Measurements from ENCODE around the gene C2orf78.

The C2orf78 gene

DNA sequence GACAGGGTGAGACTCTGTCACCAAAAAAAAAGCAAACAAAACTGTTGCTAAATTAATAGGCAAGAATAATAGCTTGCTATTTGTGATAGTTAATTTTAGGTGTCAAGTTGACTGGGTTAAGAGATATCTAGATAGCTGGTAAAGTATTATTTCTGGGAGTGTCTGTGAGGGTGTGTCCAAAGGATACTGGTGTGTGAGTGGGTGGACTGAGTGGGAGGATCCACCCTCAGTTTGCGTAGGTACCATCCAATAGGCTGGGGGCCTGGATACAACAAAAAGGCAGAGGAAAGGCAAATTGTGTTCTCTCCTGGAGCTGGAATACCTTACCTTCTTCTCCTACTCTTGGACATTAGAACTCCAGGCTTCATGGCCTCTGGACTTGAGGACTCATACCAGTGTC, 19.0 kb upstream of the C2orf78 start:
- Histone ChIP-seq H3K36me3 (peaks cover 83% of the 10 kb centered on the region), H3K9me3 (ENCODE audit: severe bottlenecking) (no peaks in the 10 kb centered on the region)

DNA sequence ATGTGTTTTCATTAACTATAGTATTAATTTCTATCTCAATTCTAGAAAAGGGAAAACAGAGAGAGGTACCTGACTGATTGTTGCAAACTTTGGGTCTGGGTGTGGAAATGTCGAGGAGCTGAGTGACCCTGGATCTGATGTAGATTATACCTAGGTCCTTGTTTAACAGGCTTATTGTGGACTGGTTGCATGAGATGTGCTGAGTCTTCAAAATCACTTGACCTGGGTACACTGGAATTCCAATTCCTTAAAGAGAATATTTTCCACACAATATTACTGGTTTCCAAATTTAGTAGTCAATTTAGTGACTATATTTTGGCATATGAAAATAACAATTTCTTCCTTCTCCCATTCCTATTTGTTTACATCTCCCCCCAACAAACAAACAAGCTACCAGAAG, 17.6 kb upstream of the C2orf78 start:
- no peak overlapping the region for H3K4me3 ChIP-seq (ENCODE audit: low read depth, low read length)
- H3K9me3 ChIP-seq (ENCODE audit: severe bottlenecking): no peaks in the 10 kb centered on the region
- TF ChIP-seq, protein P1, sequence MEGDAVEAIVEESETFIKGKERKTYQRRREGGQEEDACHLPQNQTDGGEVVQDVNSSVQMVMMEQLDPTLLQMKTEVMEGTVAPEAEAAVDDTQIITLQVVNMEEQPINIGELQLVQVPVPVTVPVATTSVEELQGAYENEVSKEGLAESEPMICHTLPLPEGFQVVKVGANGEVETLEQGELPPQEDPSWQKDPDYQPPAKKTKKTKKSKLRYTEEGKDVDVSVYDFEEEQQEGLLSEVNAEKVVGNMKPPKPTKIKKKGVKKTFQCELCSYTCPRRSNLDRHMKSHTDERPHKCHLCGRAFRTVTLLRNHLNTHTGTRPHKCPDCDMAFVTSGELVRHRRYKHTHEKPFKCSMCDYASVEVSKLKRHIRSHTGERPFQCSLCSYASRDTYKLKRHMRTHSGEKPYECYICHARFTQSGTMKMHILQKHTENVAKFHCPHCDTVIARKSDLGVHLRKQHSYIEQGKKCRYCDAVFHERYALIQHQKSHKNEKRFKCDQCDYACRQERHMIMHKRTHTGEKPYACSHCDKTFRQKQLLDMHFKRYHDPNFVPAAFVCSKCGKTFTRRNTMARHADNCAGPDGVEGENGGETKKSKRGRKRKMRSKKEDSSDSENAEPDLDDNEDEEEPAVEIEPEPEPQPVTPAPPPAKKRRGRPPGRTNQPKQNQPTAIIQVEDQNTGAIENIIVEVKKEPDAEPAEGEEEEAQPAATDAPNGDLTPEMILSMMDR (IDR thresholded peaks at IDR 0.05; ENCODE audit: low read depth, low read length): no peak
- H3K36me3 ChIP-seq: peaks cover 83% of the 10 kb centered on the region
- no peak overlapping the region for H3K27ac ChIP-seq
- H3K27me3 ChIP-seq (ENCODE audit: insufficient read depth, low read depth, severe bottlenecking): no peaks in the 10 kb centered on the region
- no peak for DNase-seq

More for the DNA sequence above, 19.0 kb upstream of the C2orf78 start:
- no peak for DNase-seq
- Histone ChIP-seq H3K4me3 (ENCODE audit: low read depth, low read length) (no peak overlapping the region), H3K27ac (no peak overlapping the region), H3K27me3 (ENCODE audit: insufficient read depth, low read depth, severe bottlenecking) (no peaks in the 10 kb centered on the region)
- TF ChIP-seq, protein P1 (IDR thresholded peaks at IDR 0.05; ENCODE audit: low read depth, low read length): no peak

DNA sequence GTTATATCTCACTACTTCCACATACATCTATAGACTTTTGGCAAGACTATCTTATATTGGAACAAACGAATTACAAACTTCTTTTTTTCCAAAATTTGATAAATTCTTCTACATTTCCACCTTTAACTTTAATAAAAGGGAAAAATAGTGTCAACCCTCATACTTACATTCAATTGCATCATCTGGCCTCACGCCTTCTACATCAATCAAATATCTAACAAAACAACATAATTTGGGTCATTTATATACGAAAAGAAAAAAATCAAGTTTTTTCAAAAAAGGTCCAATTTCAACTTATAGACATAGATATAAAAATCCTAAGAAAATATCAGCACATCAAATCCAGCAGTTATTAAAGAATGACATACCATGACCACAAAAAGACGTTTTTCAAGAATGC, 17.0 kb upstream of the C2orf78 start:
- Histone ChIP-seq H3K4me3 (ENCODE audit: low read depth, low read length) (no peak overlapping the region), H3K27ac (no peak overlapping the region), H3K36me3 (peaks cover 82% of the 10 kb centered on the region), H3K9me3 (ENCODE audit: severe bottlenecking) (no peaks in the 10 kb centered on the region), H3K27me3 (ENCODE audit: insufficient read depth, low read depth, severe bottlenecking) (no peaks in the 10 kb centered on the region)
- DNase-seq: no peak
- TF ChIP-seq, protein P1 (IDR thresholded peaks at IDR 0.05; ENCODE audit: low read depth, low read length): no peak

DNA sequence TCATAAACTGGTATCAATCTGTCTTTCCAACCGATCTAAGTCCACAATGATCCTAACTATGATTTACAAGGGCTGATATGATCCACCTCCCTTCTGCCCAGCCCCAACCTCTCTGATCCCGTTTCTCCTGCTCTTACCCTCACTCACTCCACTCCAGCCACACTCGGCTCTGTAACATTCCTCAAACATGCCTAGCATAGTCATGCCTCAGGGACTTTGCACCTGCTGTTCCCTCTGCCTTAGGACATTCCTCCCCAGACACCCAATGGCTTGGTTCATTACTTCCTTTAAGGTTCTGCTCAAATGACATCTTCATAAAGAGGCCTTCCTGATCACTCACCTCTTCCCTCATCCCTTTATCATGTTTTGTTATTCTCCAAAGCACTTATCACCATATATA, 13.3 kb upstream of the C2orf78 start:
- no peak for DNase-seq
- H3K9me3 ChIP-seq (ENCODE audit: severe bottlenecking): no peaks in the 10 kb centered on the region
- TF ChIP-seq, protein P1 (IDR thresholded peaks at IDR 0.05; ENCODE audit: low read depth, low read length): no peak
- H3K4me3 ChIP-seq (ENCODE audit: low read depth, low read length): no peak overlapping the region
- H3K36me3 ChIP-seq: peaks cover 81% of the 10 kb centered on the region
- H3K27ac ChIP-seq: no peak overlapping the region
- H3K27me3 ChIP-seq (ENCODE audit: insufficient read depth, low read depth, severe bottlenecking): no peaks in the 10 kb centered on the region

DNA sequence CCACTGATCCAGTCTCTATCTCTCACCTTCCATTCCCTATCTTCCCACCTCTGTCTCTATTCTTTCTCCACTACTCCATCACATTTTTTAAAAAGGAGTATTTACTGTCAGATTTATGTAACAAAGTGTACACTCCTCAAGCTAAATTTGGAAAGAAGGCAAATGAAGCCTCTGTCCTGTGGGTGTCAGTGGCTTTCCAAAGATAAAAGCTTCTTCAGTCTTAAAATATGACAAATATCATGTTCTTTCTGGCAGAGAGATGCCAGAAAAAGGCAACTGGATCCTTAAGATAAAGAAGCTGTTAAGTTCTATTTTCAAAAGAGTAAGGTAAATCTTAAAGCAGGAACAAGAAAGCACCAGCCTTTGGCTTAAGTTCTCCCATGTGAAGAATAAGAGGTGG, 11.2 kb upstream of the C2orf78 start:
- Histone ChIP-seq H3K27me3 (ENCODE audit: insufficient read depth, low read depth, severe bottlenecking) (no peaks in the 10 kb centered on the region), H3K4me3 (ENCODE audit: low read depth, low read length) (no peak overlapping the region), H3K9me3 (ENCODE audit: severe bottlenecking) (no peaks in the 10 kb centered on the region), H3K36me3 (peaks cover 78% of the 10 kb centered on the region), H3K27ac (no peak overlapping the region)
- TF ChIP-seq, protein P1 (IDR thresholded peaks at IDR 0.05; ENCODE audit: low read depth, low read length): no peak
- DNase-seq: no peak

DNA sequence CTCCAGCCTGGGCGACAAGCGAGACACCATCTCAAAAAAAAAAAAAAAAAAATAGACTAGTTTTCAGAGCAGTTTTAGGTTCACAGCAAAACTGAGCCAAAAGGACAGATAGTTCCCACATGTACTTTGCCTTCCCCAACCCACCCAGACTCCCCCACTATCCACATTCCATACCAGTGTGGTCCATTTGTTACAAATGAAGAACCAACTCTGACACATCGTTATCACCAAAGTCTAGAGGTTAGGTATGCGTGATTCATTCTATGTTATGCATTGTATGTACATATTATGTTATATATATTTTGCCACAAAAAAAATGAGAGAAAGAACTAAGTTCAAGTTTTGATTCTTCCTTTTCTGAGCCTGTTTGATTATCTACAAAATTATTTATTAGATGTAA, 7.6 kb upstream of the C2orf78 start:
- Histone ChIP-seq H3K36me3 (peaks cover 50% of the 10 kb centered on the region), H3K4me3 (ENCODE audit: low read depth, low read length) (no peak overlapping the region), H3K27ac (no peak overlapping the region)

More for the DNA sequence above, 7.6 kb upstream of the C2orf78 start:
- TF ChIP-seq, protein P1 (IDR thresholded peaks at IDR 0.05; ENCODE audit: low read depth, low read length): no peak
- no peaks in the 10 kb centered on the region for H3K27me3 ChIP-seq (ENCODE audit: insufficient read depth, low read depth, severe bottlenecking)
- DNase-seq: no peak
- no peaks in the 10 kb centered on the region for H3K9me3 ChIP-seq (ENCODE audit: severe bottlenecking)
